ENCODE measurements around the gene GRK1.

DNA sequence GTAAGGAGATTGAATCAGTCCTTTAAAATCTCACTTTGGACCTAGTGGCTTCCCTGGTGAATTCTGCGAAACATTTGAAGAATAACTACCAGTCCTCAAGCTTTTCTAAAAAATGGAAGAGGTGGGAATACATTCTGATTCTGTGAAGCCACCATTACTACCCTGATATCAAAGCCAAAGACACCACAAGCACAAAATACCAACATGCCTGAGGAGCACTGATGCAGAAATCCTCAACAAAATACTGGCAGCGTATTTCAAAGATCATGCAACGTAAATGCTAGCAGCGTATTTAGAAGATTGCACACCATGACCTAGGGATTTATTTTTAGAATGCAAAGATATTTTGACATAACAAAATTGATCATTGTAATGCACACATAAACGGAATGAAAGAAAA is 23.4 kb upstream of the GRK1 start:
- TF ChIP-seq, protein P1, sequence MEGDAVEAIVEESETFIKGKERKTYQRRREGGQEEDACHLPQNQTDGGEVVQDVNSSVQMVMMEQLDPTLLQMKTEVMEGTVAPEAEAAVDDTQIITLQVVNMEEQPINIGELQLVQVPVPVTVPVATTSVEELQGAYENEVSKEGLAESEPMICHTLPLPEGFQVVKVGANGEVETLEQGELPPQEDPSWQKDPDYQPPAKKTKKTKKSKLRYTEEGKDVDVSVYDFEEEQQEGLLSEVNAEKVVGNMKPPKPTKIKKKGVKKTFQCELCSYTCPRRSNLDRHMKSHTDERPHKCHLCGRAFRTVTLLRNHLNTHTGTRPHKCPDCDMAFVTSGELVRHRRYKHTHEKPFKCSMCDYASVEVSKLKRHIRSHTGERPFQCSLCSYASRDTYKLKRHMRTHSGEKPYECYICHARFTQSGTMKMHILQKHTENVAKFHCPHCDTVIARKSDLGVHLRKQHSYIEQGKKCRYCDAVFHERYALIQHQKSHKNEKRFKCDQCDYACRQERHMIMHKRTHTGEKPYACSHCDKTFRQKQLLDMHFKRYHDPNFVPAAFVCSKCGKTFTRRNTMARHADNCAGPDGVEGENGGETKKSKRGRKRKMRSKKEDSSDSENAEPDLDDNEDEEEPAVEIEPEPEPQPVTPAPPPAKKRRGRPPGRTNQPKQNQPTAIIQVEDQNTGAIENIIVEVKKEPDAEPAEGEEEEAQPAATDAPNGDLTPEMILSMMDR (conservative IDR thresholded peaks at IDR 0.05; ENCODE audit: low read length): no peak
- no peak for TF ChIP-seq EZH2phosphoT487 (IDR thresholded peaks at IDR 0.05; ENCODE audit: borderline replicate concordance, low read depth, low read length)
